ENCODE results near the gene RASGRF2.

GRCh38 chr5:81209869-81210493 is 249.8 kb downstream of the RASGRF2 start:
- TF ChIP-seq POLR2A (IDR thresholded peaks at IDR 0.05; ENCODE audit: low read length) (no peak), GATA1 (IDR thresholded peaks at IDR 0.05; ENCODE audit: low read depth, low read length) (no peak)
